ENCODE results near the gene NR6A1.

Gene NR6A1

DNA sequence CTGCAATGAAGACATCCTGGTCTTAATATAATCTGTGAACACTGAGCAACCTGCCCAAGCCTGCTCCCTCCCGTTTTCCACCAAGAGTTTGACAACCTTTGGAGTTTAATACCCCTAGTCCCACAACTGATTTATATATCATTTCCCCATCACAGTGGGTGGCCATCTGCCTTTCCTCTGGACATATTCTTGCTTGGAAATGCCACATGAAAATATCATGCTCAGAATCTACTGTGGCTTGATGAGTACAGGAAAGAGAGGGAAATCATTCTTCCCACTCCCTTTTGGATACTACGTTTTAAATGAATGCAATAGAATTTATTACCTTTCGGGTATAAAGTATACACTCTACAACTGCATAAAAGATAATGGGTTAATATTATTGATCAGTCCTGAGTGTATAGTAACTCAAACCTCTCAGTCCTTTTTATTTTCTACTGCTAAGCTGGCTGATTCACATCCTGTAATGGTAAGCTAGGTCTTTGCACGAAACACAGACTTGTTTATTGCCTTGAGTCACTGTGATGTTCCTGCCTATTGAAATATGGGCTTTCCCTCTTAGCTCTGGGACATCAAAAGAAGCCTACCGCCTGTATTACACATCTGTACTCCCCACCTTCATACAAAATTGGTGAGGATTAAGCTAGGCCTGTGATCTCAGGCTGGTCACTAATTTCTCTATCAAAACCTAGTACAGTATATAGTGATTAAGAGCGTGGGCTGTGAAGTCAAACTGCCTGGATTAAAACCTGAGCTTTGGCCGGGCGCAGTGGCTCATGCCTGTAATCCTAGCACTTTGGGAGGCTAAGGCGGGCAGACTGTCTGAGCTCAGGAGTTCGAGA is 196.4 kb downstream of the NR6A1 start:
- no peak for DNase-seq (ENCODE audit: low read depth in 3 of 3)

DNA sequence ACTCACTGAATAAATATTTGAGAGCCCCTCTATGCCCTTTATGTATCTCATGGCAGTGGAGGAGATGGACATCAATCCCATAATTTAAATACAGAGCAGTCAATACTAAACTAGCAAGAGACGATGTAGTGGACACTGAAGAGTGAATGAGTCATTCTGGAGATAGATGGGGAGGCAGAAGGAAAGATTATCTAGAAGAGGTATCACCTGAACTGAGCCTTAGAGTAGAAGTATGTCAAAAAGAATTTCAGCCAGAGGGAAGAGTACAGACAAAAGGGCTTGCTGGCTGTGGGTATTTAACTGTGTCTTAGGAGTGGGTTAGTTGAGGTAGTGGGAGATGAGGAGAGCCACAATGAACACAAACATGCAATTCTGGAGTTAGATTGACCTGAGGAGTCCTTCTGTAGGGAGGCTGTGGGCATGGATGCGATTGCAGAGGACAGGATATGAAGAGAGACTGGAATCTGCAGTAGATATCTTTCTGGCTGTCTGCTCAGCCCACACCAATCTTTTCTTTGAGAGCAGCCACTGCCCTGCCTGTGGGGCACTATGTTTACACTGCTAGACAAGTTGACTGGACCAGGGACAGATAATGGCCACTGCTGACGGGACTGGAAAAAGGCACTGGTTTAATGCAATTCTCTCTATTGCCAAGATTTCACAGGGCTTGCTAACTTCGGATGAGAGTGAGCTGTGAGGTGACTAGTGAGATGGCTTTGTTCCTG is 200.0 kb downstream of the NR6A1 start:
- no peak for DNase-seq (ENCODE audit: low read depth in 3 of 3)

DNA sequence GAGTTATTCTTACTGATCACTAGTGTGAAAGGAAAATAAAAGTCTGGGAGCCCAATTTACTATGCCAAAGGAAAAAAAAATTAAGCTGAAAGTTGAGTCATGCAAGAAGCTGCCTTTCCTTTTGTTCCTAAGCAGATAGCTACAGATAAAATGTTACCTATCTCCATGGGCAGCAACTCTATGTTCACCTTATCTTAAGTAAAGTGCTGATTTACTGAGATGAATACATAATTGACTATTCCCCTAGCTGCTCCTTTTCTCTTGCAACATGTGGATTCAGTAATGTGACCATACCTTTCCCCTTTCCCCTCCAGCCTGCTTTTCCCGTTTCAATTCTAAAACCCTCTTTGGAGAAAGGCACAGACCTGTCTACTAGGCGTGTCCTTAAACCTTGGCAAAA is 201.2 kb downstream of the NR6A1 start:
- DNase-seq (ENCODE audit: low read depth in 3 of 3), result no peak

DNA sequence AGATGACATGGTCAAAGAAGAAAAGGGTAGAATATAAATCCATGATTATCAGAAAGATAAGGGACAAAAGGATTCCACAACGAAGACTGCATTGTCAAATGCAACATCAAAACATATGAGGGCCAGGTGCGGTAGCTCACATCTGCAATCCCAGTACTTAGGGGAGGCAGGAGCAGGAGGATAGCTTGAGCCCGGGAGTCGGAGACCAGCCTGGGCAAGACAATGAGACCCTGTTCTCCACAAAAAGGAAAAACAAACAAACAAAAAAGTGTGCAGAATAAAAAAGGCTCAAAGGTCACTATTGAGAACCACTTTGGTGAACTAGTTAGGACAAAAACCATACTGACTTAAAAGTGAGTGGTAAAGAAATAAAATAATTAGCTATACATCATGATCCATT is 203.7 kb downstream of the NR6A1 start:
- DNase-seq (ENCODE audit: low read depth in 3 of 3), result no peak

DNA sequence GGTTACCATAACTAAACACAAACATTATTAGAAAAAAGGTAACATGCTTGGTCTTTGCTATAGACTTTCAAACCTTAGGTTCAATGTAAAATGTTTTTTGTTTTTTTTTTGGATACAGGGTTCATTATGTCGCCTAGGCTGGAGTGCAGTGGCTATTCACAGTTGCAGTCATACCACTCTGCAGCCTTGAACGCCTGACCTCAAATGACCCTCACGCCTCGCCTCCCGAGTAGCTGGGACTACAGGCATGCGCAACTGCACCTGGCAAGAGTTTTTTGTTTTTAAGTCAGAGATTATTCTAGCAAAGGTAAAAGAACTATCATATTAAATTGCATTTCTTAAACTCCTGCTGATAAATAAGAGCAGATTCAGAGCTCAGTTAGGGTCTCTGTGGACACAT is 208.8 kb downstream of the NR6A1 start:
- DNase-seq (ENCODE audit: low read depth in 3 of 3), result no peak

GRCh38 chr9:124559871-124560270 is 211.2 kb downstream of the NR6A1 start:
- DNase-seq (ENCODE audit: low read depth in 3 of 3), result no peak

DNA sequence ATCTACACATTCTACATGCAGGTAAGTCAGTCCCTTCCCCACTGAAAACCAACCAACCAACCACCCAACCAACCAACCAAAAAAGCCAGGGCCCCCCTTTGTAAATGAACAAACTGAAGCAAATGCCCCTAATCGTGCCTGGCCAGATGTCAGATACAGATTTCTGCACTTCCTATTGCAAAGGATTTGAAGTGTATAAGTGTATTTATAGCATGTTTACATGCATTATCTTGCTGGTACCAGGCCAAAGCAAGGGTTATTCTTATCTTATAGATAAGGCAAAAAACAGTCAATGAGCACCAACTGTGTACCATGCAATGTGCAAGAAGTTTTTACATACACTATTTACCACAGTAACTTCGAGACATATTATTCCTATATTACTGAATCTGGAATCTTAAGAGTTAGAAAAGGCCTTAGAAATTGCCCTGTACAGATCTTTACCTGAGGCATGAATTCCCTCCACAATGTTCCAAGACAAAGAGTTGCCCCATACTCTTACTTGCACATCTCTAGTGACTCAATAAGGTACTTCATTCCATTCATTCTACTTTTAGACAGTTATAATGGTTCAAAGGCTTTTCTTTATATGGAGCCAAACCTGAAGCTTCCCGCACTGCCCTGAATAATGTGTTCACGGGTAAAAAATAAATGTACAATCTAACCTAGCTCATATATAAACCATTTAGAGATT is 212.2 kb downstream of the NR6A1 start:
- no peak for DNase-seq (ENCODE audit: low read depth in 3 of 3)

- DNase-seq (ENCODE audit: low read depth in 3 of 3), result no peak
Observed at GRCh38 chr9:124557895-124558294, 213.2 kb downstream of the NR6A1 start.

DNA sequence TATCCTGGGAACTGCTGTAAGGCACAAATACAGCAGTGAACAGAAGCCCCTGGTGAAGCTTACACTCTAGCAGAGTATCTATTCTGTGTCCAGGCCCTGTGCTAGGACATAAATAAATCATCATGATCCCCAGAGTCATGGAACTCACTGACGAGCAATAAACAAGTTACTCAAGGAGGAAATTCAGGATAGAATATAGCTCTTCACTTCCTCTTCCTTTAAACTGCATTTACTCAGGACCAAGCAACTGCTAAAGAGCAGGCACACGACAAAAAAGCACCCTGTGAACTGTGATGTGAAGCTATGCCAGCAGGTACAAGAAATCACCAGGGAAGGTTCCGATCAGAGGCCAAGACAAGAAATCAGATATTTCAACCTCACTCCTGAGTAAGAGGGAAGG is 216.1 kb downstream of the NR6A1 start:
- no peak for DNase-seq (ENCODE audit: low read depth in 3 of 3)

DNA sequence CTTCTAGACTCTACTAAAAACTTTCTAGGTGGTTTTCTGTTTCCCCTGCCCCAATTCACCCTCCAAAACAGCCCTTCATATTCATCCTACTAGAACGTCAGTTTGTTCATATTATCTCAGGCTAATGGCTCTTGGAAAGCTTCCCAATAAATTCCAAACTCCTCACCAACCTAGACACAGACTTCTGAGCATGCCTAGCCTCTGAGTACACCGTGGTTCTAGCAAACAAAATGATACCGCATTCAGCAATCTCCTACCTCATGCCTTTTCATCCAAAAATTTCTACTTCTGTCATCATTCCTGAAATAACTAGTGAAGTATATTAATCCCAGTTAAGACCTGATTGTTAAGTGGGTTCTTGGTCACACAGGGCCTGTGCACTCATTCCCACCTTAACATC is 217.4 kb downstream of the NR6A1 start:
- no peak for DNase-seq (ENCODE audit: low read depth in 3 of 3)

DNA sequence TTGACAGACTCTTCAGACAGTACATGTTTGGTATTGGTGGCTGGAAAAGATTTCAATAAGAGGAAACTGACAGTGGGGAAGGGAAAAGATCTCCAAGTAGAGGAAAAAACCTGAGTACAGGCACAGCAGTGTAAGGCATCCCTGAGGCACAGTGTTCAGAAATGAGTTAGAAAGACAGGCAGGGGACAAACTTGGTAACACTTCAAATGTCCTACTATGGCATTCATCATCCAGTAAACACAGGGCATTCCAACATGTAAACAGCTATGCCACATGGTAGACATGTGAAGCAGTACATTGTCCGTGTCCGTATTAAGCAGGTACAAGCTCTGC is 218.9 kb downstream of the NR6A1 start:
- no peak for DNase-seq (ENCODE audit: low read depth in 3 of 3)

- peak in 2 of 3 donors; percentile 8 to 31 for DNase-seq (ENCODE audit: low read depth in 3 of 3)
Observed at GRCh38 chr9:124551472-124552272, 219.4 kb downstream of the NR6A1 start.

DNA sequence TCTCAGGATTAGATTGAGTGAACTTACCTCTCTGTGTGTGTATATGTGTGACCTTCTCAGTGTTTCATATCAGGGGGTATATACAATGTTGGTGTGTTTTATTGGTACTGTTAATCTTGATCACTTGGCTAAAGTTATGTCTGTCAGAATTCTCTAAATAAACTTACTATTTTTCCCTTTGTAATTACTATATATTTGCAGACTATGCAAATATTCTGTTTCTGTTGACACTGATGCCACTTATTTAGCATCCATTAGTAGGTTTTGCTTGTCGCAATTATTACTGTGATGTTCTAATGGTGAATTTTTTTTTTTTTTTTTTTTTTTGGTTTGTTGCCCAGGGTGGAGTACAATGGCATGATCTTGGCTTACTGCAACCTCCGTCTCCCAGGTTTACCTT is 221.0 kb downstream of the NR6A1 start:
- DNase-seq (ENCODE audit: low read depth in 3 of 3), result no peak

- no peak for DNase-seq (ENCODE audit: low read depth in 3 of 3)
Observed at GRCh38 chr9:124549016-124549415, 222.1 kb downstream of the NR6A1 start.

- DNase-seq (ENCODE audit: low read depth in 3 of 3), result no peak
Observed at GRCh38 chr9:124544535-124544934, 226.6 kb downstream of the NR6A1 start.

GRCh38 chr9:124541824-124542223 is 229.3 kb downstream of the NR6A1 start:
- DNase-seq (ENCODE audit: low read depth in 3 of 3), result no peak

GRCh38 chr9:124537926-124538325 is 233.2 kb downstream of the NR6A1 start:
- no peak for DNase-seq (ENCODE audit: low read depth in 3 of 3)

GRCh38 chr9:124535846-124536245 is 235.3 kb downstream of the NR6A1 start:
- no peak for DNase-seq (ENCODE audit: low read depth in 3 of 3)

- DNase-seq (ENCODE audit: low read depth in 3 of 3), result no peak
Observed at GRCh38 chr9:124532897-124533296, 238.2 kb downstream of the NR6A1 start.

DNA sequence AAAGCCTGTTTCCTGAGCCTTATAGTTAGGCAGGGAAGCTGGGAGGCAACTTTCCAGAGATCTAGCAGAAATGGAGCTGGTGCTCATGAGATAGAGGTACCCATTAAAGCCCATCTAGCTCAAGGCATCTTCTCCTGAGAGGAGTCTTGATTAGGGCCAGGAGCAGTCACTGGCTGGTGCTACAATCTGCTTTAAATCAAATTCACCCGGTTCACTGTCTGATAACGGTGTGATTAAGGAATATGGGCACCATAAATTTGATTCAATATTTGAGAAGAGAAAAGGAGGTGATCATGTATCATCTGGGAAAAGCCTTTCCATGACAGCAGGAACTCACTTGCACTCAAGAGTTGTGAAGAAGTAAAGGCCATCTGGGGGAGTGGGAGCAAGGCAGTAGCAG is 240.0 kb downstream of the NR6A1 start:
- DNase-seq (ENCODE audit: low read depth in 3 of 3), result no peak

- DNase-seq (ENCODE audit: low read depth in 3 of 3), result no peak
Observed at GRCh38 chr9:124530246-124530645, 240.9 kb downstream of the NR6A1 start.

GRCh38 chr9:124527781-124528180 is 243.3 kb downstream of the NR6A1 start:
- no peak for DNase-seq (ENCODE audit: low read depth in 3 of 3)
